ENCODE data around the gene ME3.

Gene ME3

GRCh38 chr11:86483610-86483939, 188.8 kb downstream of the ME3 start:
- no peak for DNase-seq

- no peak for DNase-seq
Observed at GRCh38 chr11:86482692-86483091, 189.7 kb downstream of the ME3 start.

- no peak for DNase-seq
Observed at GRCh38 chr11:86481399-86481798, 191.0 kb downstream of the ME3 start.

- DNase-seq, result no peak
Observed at GRCh38 chr11:86478348-86478747, 194.1 kb downstream of the ME3 start.

DNA sequence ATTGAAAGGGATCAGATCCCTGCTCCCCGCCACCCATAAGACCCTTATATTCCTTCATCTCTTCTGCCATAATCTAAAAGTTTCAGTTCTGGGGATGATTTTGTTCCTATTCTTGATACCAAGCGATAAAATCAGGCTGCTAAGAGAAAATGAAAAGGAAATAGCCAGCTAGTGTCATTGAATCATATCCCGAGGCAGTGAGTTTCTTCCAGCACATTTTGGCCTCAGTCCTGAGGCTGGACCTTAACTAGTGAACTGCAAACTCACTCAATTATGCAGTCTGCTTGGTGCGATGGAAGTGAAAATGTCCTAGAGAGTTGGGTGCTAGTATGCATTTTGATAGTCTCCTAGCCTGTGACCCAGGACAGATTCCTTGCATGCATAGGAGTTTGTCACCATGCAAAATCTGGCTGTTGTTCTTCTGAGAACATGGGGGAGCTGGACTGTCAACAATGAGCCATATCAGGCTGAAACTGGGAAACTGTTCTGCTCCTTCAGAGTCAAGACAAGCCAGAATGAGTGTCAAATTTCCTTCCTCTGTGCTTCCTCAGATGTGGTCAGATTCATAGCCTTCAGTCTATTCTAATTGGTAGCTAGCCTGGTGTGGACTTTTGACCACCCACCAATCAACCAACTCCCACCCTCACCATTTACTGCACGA, 194.8 kb downstream of the ME3 start:
- no peak for DNase-seq

DNA sequence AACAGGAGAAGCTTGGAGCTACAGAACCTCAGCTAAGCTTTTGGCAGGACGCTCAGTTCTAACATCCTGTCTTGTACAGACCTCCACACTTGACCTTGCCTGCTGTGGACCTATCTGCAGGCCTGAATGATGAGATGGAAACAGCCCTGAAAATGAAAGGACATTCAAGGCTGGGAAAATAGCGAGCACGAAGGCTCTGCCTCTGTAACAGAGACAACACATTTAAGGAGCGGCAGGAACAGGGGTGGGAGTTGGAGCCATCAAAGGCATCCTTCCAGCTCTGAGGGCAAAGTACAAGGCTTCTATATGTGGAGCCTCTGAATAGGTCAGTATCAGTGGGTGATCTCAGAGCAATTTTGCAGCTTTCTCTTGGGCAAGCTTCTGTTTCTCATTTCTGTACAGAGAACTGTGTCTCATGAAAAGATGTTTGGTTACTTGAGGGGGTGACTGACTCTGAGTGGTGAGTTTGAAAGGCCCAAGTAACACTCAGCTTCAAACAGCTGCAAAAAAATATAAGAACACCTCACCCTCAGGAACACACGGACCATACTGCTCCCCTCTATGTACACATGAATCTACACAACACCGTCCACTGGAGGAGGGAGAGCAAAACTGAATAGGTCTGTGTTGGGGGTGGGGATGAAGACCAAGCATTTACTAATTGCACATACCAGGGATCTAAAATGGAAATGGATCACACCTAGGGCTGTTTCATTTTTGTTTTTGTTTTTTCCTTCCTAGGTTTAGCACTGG, 196.1 kb downstream of the ME3 start:
- DNase-seq, result no peak

- DNase-seq, result no peak
Observed at GRCh38 chr11:86475027-86475426, 197.4 kb downstream of the ME3 start.

GRCh38 chr11:86473991-86474833, 198.2 kb downstream of the ME3 start:
- DNase-seq, result no peak

DNA sequence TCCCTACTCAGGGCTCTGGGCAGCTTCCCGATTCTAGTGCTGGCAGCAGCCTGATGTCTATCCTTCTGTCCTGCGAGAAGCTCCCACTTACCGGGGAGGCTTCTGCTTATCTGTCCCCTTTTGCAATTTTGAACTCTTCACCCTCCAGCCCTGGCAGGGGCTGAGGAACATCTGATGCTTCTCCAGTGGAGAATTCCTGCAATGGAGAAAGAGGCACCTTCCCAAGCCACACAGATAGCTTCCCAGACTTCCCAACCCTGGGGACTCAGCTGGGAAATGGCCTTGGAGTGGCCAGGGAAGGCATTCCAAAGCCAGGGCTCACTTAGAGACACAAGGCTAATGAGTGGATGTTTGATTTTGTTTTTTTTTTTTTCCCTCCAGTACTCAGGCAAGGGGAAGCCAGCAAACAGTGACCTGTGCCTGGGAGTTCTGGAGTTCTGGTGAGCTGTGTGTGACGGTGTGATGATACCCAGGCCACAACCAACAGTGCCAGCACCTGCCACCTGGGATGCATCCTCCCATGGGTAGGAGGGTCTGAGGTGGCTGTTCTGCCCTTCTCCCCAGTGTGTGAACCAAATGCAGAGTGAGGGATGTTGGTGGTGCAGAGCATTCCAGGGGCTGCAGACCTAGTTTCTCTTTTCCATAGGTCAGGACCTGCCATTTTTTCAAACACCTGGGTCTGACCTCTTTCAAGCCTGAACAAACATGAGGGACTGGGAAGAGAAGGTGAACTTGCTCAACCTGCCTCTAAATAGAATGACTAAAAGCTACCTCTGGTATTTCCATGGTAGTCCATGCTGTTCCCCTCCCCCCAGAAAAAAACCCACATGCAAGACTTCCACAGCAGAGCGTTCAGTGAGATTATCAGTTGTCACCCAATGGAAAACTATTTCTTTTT, 202.7 kb downstream of the ME3 start:
- no peak for DNase-seq

DNA sequence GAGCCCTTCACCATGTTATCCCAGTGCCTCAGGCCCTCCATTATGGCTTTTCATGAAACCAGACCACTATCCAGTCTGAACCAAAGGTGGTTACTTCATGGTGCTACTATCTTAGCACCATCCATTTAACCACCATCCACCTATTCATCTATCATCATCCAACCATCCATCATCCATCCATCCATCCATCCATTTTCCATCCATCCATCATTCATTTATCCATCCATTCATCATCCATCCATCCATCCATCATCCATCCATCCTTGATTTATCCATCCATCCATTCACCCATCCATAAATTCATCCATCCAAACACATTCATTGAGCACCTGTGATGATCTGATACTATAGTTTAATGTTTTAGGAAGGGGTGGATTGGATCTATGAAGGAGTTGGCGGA, 204.2 kb downstream of the ME3 start:
- no peak for DNase-seq

DNA sequence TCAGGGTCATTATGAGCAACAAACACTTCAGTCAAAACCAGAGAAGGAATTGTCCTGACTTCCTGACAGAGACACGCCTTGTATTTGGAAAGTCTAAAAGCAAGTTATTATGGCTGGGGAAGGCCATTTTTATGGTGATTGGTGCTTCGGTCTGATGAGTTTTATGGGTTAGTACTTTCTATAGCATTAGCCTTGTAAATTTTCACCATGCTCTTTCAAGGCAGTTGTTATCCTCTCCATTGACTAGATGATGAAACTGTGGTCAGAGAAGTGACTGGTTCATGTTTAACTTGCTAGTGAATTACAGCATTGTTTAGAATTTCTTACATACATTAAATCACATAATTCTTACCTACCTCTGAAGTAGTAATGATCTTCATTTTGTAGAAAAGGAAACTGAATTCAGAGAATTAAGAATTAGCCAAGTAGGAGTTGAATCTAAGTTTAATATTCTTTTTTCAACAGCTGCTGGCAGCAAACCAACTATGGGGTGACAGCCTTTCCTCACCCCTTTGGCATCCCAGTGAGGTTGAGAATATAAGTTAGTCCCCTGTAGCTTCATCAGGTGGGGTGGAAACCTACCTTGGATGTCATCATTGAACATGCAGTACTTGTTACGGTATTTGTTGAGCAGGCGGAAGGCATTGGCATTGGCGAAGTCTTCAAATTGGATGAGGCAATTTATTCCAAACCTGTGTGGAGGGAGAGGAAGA, 207.8 kb downstream of the ME3 start:
- no peak for DNase-seq

DNA sequence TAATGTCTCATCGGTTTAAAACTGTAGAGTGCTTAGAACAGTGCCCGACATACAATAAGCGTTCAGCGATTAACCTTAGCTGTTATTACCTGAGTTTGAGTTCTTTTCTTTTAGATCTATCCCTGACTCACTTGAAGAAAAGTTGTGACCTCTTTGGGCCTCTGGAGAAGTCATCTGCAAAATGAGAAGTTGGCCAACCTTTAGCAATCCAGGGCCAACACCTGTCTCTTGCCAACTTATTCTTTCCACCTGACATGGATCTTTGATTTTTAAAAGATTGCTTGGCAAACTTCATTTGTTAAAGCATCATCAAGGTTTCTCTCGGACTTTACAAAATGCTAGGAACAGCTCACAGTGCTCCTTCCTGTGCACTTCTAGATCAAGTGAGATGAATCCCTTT, 208.5 kb downstream of the ME3 start:
- DNase-seq, result no peak

GRCh38 chr11:86463120-86463519, 209.3 kb downstream of the ME3 start:
- DNase-seq, result no peak

GRCh38 chr11:86461892-86462291, 210.5 kb downstream of the ME3 start:
- DNase-seq, result no peak

DNA sequence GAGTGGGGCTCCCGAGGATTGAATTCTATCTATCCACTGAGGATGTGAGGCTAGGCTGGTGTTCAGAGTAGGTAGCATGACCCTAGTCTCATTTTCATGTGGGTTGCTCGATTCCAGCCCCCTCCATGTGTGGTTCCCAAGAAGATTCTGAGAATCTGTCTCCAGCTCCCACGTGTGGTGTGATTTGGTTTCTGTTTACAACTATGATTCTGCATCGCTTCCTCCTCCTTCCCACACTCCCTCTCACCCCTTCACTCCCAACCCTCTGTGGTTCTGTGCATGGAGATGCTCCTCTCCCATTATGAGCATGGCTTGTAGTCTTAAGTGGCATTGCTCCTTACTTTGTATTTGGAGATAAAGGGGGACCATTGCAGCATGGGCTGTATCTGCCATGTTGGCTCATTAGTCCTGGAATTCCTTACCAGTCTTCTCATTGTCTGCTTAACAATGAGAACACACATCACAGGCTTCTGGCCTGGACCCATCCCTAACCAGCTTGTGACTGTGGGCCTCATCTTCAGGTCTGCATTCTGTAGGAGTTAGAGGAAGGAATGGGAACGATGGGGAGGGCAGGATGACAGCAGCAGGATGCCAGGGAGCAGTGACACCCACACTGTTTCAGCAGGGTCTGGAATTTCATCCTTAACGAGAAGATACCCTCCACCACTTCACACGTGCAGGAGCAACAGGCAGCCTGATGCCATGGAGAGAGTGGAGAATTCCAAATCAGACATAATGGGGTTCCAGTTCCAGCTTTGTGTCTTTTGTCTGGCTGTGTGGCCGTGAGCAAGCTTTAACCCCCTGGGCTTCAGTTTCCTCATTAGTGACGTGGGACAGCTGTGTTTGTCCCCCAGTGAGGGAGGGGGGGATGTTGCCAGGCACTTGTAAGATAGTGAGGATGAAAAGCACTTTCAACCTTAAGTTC, 211.7 kb downstream of the ME3 start:
- DNase-seq, result no peak

DNA sequence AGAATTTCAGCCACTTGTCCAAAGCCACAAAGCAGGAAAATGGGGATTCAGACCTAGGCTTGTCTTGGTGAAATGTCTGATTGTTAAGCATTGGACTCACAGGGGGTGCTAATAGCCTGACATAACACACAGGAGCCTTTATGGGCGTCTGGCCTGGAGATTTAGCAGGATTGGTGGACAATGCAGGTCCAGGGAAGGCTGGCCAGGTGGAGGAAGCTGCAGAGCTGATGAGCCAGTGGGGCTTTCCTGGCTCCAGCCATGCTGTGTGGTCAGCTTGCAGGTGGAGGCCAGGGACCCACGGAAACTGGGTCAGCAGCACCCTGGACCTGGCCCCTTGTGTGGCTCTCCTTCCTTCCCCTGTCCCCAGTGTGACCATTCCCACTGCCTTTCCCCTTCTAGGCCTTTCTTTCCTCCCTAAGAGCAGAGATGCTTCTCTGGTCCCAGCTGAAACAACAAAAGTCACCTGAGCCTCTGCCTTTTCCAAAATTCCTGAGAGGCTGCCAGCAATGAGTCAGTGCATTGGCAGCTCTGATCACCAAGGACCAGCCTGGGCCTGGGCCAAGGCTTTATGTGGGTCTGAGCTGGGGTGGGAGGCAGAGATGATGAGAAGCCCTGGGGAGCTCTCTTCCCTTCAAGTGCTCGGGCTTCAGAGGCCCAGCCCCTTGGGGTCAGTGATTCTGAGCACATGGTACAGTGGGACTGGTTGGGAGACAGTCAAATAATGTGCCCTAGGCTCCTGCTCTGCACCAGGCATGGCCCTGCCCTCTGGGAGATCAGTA, 212.5 kb downstream of the ME3 start:
- no peak for DNase-seq

- no peak for DNase-seq
Observed at GRCh38 chr11:86459002-86459385, 213.4 kb downstream of the ME3 start.

GRCh38 chr11:86458294-86459001, 214.0 kb downstream of the ME3 start:
- DNase-seq, result no peak

Data from stimulated activated CD4-positive, alpha-beta T cell treated with anti-CD3 and anti-CD28 coated beads, Interleukin-2, amount 100 ng/mL, for 24 hours (primary cell).